GM18861 (cell line): ENCODE results near the gene SVBP.
"Not testable (repeated sequence)": the region's sequence is repeated elsewhere in the genome, so short reads cannot be mapped to it uniquely, and the experiment has no call there.

Source experiments
- ATAC-seq: cut with Tn5 transposase; IDR thresholded peaks from one replicate; pipeline ENCODE4 v1.9.1; 2021; ENCODE audit not compliant: unreplicated experiment

Gene SVBP

GRCh38 chr1:42816585-42817439 is at the start of gene SVBP, which contains the start of gene ERMAP:
SVBP (minus strand) TSS chr1:42817397; CDS start chr1:42816544, 853 bp downstream.
ERMAP (plus strand) TSS chr1:42817122; CDS start chr1:42830449, 13,327 bp downstream.
- peak; percentile 62 for ATAC-seq

GRCh38 chr1:42866549-42866948 is 49.4 kb upstream of the SVBP start:
- ATAC-seq: no peak

GRCh38 chr1:42861014-42861399 is 43.8 kb upstream of the SVBP start:
- no peak for ATAC-seq

GRCh38 chr1:42860339-42861013 is 43.3 kb upstream of the SVBP start:
- ATAC-seq: no peak

- ATAC-seq: not testable (repeated sequence)
Observed at GRCh38 chr1:42859366-42859765, 42.2 kb upstream of the SVBP start.

- ATAC-seq: not testable (repeated sequence)
Observed at GRCh38 chr1:42856554-42856953, 39.4 kb upstream of the SVBP start.

- ATAC-seq: no peak
Observed at GRCh38 chr1:42853116-42853884, 36.1 kb upstream of the SVBP start.

GRCh38 chr1:42852608-42852980 is 35.4 kb upstream of the SVBP start:
- no peak for ATAC-seq

- no peak for ATAC-seq
Observed at GRCh38 chr1:42851960-42852607, 34.9 kb upstream of the SVBP start.

- no peak for ATAC-seq
Observed at GRCh38 chr1:42851420-42851819, 34.2 kb upstream of the SVBP start.

- no peak for ATAC-seq
Observed at GRCh38 chr1:42849944-42850343, 32.7 kb upstream of the SVBP start.

- ATAC-seq: no peak
Observed at GRCh38 chr1:42848823-42849537, 31.8 kb upstream of the SVBP start.

- no peak for ATAC-seq
Observed at GRCh38 chr1:42847721-42848460, 30.7 kb upstream of the SVBP start.

- no peak for ATAC-seq
Observed at GRCh38 chr1:42847111-42847595, 30.0 kb upstream of the SVBP start.

GRCh38 chr1:42846257-42847110 is 29.3 kb upstream of the SVBP start, which contains the start of gene ZNF691:
ZNF691 (plus strand) TSS chr1:42846613; CDS start chr1:42849659, 3,046 bp downstream.
- ATAC-seq: peak; percentile 73

GRCh38 chr1:42845866-42846256 is 28.7 kb upstream of the SVBP start:
- ATAC-seq: no peak

GRCh38 chr1:42845193-42845592 is 28.0 kb upstream of the SVBP start:
- ATAC-seq: no peak

GRCh38 chr1:42844592-42845140 is 27.5 kb upstream of the SVBP start:
- ATAC-seq: no peak
